Spinal cord (tissue), 10 donors: Measurements from ENCODE around the gene NPC1L1. TPM values are rescaled to one million over a fixed set of nuclear protein-coding genes. Genes with fewer than 3 reads are reported as not detected.

Source experiments
- DNase-seq, 6 donors: peaks; one replicate each; pipeline versions ENCODE4 v3.0.0 to v3.0.0-alpha.2; 2013 to 2015; ENCODE audit warnings: low spot score in 6 of 6, low read depth in 4 of 6
- H3K27ac ChIP-seq: one replicate; pipeline ENCODE4 v1.5.1; 2013; ENCODE audit warnings: low read depth, low read length, control low read depth
- H3K27me3 ChIP-seq: one replicate; pipeline ENCODE4 v1.6.1; 2013; ENCODE audit warnings: low read length; ENCODE audit not compliant: control insufficient read depth, insufficient read depth
- H3K36me3 ChIP-seq: one replicate; pipeline ENCODE4 v1.6.1; 2013; ENCODE audit warnings: low read length; ENCODE audit not compliant: control insufficient read depth, insufficient read depth
- H3K4me1 ChIP-seq: one replicate; pipeline ENCODE4 v1.6.1; 2013; ENCODE audit warnings: low read length; ENCODE audit not compliant: control insufficient read depth, insufficient read depth
- H3K4me3 ChIP-seq: one replicate; pipeline ENCODE4 v1.5.1; 2013; ENCODE audit warnings: low read depth, low read length, control low read depth
- H3K9me3 ChIP-seq: one replicate; pipeline ENCODE4 v1.6.1; 2013; ENCODE audit warnings: low read length; ENCODE audit not compliant: control insufficient read depth, insufficient read depth
- WGBS: methylation state at CpG from one replicate; pipeline ENCODE4 v1.1.5; 2013; ENCODE audit warnings: missing lambda C conversion rate; ENCODE audit not compliant: insufficient coverage; 5-methylcytosine and 5-hydroxymethylcytosine counted together
- polyA plus RNA-seq, 2 donors: library from polyadenylated mRNA; unstranded; fragments of 120-200 nt; gene quantifications; one replicate each; pipeline ENCODE4 v1.2.1, GENCODE V29; 2013; ENCODE audit not compliant: insufficient read length in 2 of 2
- total RNA-seq, 2 donors: library from RNA; depleted of rRNA in 1 of 2; stranded (reverse); fragments of 120-200 nt in 1 of 2; fragments of >200 nt in 1 of 2; gene quantifications; one replicate each; pipeline versions ENCODE4 v1.2.3 to v1.2.4, GENCODE V29; 2013 to 2014
- donor health status: healthy.

The NPC1L1 gene
- total and polyA plus RNA-seq, 4 donors = 0.06 to 0.11 (median 0.10) TPM

GRCh38 chr7:44490351-44491200, 50.6 kb downstream of the NPC1L1 start, which contains the start of gene NUDCD3:
NUDCD3 (minus strand) TSS chr7:44490658; CDS start chr7:44490600, 58 bp downstream.
- peaks cover 4% of the 10 kb centered on the region for H3K4me1 ChIP-seq

DNA sequence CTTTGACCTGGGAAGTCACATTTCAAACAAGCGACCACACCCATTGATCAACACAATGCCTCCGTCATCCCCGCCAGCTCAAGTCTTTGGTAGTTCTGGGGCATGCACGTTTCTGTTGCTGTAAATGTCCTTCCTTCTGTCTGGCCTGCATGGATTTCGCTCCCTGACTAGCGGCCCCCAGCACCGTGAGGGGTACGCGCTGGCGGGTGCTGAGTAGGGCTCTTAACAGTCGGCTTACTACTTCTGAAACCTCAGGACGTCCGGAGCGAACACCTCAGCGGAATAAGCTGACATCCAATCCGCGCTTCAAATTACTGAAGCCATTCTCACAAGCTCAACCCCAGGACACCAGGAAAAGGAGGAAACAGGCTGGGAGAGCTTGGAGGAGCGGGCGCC, 51.2 kb downstream of the NPC1L1 start:
- no peak for DNase-seq
- H3K4me1 ChIP-seq = peaks cover 4% of the 10 kb centered on the region

More at GRCh38 chr7:44490351-44491200, 50.6 kb downstream of the NPC1L1 start, which contains the start of gene NUDCD3:
- Histone ChIP-seq H3K4me3 (peak within 1 kb of the TSS; percentile 92), H3K27me3 (no peaks in the 10 kb centered on the region), H3K27ac (peak within 1 kb of the TSS; percentile 98), H3K9me3 (no peaks in the 10 kb centered on the region), H3K36me3 (no peaks in the 10 kb centered on the region)
- 0% methylated on average over 63 of the region's 63 CpGs for WGBS
- peak; percentile 80 to 97 (median 87) for DNase-seq

DNA sequence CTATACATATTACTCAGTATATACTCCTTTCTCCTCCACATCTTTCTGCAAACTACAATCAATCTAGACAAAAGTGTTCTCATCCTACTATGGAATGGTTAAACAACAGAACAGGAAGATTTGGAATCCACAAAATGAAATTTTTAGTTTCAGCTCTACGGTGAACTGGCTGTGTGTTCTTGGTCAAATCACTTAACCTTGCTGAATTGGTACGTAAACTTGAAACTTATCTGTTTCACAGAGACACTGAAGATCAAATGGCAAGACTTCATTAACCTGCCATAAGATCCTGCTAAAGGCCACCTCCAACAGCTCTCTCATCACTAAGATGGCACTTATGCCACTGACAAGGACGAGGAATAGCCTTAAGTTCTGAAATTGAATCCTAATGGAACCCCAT, 52.2 kb downstream of the NPC1L1 start:
- Histone ChIP-seq H3K36me3 (peaks cover 1% of the 10 kb centered on the region), H3K4me1 (peaks cover 4% of the 10 kb centered on the region), H3K27me3 (no peaks in the 10 kb centered on the region), H3K27ac (no peak overlapping the region), H3K9me3 (no peaks in the 10 kb centered on the region), H3K4me3 (peak overlapping the region; percentile 92)
- WGBS = 100% methylated on average over 2 of the region's 3 CpGs
- DNase-seq = no peak

More for the DNA sequence above, 51.2 kb downstream of the NPC1L1 start:
- Histone ChIP-seq H3K27me3 (no peaks in the 10 kb centered on the region), H3K36me3 (no peaks in the 10 kb centered on the region), H3K4me3 (peak overlapping the region; percentile 92), H3K9me3 (no peaks in the 10 kb centered on the region), H3K27ac (peak overlapping the region; percentile 98)
- WGBS = under 1% methylated on average over 19 of the region's 19 CpGs

DNA sequence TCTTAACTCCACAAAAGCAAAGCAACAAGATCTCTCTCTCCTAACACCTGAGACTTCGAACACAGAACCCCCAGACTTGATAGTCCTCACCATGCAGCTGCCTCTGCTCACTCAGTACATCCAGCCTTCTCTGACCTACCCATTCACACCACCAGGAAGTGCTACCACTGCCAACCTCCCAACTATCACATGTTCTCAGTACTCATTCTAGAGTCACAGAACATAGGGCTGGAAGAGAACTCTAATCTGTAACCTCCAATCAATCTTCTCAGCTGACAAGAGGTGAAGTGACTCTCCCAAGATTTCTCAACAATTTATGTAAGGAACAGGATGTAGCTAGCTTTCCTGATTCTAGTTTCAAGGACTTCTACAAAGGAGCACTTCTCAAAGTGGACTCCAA, 54.4 kb downstream of the NPC1L1 start:
- no peak overlapping the region for H3K4me3 ChIP-seq
- DNase-seq = no peak
- H3K9me3 ChIP-seq = peaks cover 2% of the 10 kb centered on the region
- peaks cover 15% of the 10 kb centered on the region for H3K36me3 ChIP-seq
- no peaks in the 10 kb centered on the region for H3K27me3 ChIP-seq
- H3K4me1 ChIP-seq = peaks cover 4% of the 10 kb centered on the region
- WGBS = 100% methylated on average over 1 of the region's 1 CpG
- H3K27ac ChIP-seq = no peak overlapping the region

DNA sequence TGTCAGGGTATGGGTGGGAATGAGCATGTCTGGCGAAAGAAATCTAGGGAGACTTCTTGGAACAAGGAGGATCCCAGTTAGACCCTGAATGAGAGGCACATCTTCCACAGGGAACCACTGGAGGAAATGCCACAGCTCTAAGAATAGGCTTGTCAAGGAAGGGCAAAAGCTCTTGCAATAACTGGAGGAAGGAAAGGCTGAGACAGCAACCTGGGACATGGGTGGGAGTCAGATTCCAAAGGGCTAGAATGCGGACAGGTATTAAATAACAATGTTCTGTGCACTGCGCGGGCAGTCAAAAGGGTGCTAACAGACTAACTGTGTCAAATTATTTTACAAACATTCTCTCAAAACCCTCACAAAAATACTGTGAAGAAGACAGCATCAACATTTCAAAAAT, 55.1 kb downstream of the NPC1L1 start:
- Histone ChIP-seq H3K4me1 (peaks cover 4% of the 10 kb centered on the region), H3K9me3 (peaks cover 2% of the 10 kb centered on the region), H3K36me3 (peaks cover 15% of the 10 kb centered on the region), H3K27ac (no peak overlapping the region), H3K27me3 (no peaks in the 10 kb centered on the region), H3K4me3 (no peak overlapping the region)
- DNase-seq = no peak
- 75% methylated on average over 1 of the region's 4 CpGs for WGBS

- Histone ChIP-seq H3K27ac (no peak overlapping the region), H3K4me3 (no peak overlapping the region), H3K27me3 (no peaks in the 10 kb centered on the region), H3K36me3 (peaks cover 19% of the 10 kb centered on the region), H3K4me1 (peaks cover under 1% of the 10 kb centered on the region), H3K9me3 (peaks cover 2% of the 10 kb centered on the region)
- WGBS = 100% methylated on average over 1 of the region's 5 CpGs
- no peak for DNase-seq
Measured at GRCh38 chr7:44484482-44485313, 56.4 kb downstream of the NPC1L1 start.

GRCh38 chr7:44482502-44483485, 58.3 kb downstream of the NPC1L1 start:
- no peaks in the 10 kb centered on the region for H3K27me3 ChIP-seq
- H3K27ac ChIP-seq = no peak overlapping the region
- peaks cover 2% of the 10 kb centered on the region for H3K9me3 ChIP-seq
- no peak for DNase-seq
- peaks cover 24% of the 10 kb centered on the region for H3K36me3 ChIP-seq
- no peaks in the 10 kb centered on the region for H3K4me1 ChIP-seq
- H3K4me3 ChIP-seq = no peak overlapping the region
- no CpG with 5 or more reads among the region's 2 CpGs for WGBS

DNA sequence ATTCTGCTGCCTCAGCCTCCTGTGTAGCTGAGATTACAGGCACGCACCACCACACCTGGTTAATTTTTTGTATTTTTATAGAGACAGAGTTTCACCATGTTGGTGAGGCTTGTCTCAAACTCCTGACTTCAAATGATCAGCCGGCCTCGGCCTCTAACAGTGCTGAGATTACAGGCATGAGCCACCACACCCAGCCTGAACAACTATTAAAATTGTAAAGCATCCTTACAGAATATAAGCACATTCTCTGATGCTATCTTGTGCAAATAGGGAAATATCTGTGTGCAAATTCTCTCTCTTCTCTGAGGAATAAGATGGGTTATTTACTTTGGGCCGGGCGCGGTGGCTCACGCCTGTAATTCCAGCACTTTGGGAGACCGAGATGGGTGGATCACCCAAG, 63.2 kb downstream of the NPC1L1 start:
- Histone ChIP-seq H3K36me3 (peaks cover 30% of the 10 kb centered on the region), H3K4me3 (no peak overlapping the region), H3K27ac (no peak overlapping the region), H3K9me3 (peaks cover 2% of the 10 kb centered on the region), H3K4me1 (peaks cover 3% of the 10 kb centered on the region), H3K27me3 (no peaks in the 10 kb centered on the region)
- DNase-seq = no peak
- no CpG with 5 or more reads among the region's 8 CpGs for WGBS
